TTC549 (cell line): ENCODE results near the gene UFL1.

Experiments
- FAIRE-seq: peaks from 2 replicates; lab custom pipeline; 2012; peaks lifted over from hg19 to GRCh38; lab: Jason Lieb, UNC

UFL1 gene

GRCh38 chr6:96575359-96575758 is 53.8 kb downstream of the UFL1 start:
- no peak for FAIRE-seq

- no peak for FAIRE-seq
Measured at GRCh38 chr6:96576221-96576620, 54.6 kb downstream of the UFL1 start.

- no peak for FAIRE-seq
Measured at GRCh38 chr6:96582021-96582420, 60.4 kb downstream of the UFL1 start.

GRCh38 chr6:96582436-96582835 is 60.8 kb downstream of the UFL1 start:
- FAIRE-seq = no peak

GRCh38 chr6:96604420-96604819 is 82.8 kb downstream of the UFL1 start:
- FAIRE-seq = no peak
